Measurements from ENCODE around the gene GATAD2A.

The GATAD2A gene

DNA sequence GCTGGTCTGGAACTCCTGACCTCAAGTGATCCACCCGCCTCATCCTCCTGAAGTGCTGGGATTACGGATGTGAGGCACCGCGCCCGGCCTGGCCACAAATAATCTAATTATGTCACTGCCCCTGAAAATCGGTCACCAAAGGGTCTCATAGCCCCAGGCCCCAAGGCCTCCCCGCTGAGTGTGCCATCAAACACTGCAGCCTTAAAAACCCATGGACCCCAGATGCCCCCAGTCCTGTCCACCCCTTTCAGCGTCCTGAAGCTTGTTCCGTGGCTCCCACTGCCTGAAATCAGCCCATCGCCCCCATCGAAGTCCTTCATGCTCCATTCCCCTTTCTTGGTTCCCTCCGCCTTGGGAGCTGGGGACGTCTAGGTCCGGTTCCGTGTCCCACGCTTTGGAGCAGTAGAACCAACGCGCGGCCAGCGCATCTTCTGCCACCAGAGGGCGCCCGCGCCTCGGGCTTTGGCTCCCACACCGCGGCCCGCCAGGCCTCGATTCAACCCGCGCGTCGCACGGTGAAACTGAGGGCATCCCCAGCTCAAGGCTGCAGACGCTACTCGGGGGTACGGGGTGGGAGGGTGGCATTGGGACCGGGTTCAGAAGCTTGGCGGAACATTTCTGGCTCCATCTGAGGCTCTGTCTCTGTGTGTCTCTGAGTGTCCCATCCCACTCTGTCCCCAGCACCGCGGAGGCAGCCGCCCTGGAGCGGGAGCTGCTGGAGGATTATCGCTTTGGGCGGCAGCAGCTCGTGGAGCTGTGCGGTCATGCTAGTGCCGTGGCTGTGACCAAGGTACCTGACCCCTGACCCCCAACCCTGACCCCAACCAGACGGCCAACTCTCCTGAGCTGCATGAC lies 126.7 kb downstream of the GATAD2A start:
- peak; percentile 77 for DNase-seq (ENCODE audit: low read depth)

DNA sequence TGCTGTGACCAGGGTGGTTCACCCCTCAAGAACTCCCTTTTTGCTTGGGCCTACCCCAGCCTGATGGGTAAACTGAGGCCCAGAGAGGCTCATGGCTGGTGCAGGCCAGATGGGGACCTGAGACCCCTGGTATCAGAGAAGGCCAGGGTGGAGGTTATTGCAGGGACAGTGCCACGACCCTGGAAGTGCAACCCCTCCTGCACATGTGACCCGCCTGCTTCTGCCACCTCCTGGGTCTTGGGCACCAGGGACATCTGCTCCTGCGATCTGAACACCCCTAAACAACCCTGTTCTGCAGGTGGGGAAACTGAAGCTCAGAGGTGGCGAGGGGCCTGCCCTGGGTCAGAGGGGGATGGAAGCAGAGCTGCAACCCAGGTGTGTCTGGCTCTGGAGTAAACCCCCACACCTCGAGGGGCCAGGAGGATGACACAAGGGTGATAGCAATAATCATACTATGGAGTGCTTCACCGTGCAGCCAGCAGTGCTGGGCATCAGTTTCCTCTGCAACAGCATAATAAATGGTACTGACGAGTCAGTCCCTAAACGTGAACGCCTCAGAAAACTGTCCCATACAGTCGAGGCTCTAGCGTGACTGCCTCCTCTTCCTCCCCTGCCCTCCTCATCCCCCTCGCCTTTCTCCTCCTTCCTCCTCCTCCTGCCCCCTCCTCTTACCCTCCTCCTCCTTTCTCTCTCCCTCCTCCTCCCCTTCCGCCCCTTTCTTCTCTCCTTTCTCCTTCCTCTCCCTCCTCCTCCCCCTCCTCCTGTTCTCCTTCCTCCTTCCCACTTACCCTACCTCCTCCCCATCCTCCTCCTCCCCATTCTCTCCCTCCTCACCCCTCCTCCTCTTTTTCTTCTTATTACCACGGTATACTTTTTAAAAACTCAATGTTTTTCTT lies 127.6 kb downstream of the GATAD2A start:
- DNase-seq (ENCODE audit: low read depth): no peak

DNA sequence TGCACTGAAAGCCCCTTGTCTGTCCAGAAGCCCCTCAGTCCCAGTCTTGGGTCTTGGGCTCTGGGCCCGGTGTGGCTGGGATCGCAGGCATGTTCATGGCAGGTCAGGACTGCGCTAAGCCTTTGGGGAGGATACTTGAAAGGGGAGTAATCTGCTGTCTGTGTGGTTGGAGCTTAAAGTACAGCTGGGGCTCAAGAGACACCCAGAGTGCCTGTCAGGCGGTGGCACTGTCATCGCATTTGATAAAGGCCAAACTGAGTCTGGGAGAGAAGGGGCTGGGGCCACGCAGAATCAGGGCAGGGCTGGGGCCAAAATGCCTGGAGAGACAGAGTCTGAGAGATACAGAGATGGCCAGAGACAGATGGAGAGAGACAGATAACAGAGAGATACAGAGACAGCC lies 128.4 kb downstream of the GATAD2A start:
- DNase-seq (ENCODE audit: low read depth): no peak

DNA sequence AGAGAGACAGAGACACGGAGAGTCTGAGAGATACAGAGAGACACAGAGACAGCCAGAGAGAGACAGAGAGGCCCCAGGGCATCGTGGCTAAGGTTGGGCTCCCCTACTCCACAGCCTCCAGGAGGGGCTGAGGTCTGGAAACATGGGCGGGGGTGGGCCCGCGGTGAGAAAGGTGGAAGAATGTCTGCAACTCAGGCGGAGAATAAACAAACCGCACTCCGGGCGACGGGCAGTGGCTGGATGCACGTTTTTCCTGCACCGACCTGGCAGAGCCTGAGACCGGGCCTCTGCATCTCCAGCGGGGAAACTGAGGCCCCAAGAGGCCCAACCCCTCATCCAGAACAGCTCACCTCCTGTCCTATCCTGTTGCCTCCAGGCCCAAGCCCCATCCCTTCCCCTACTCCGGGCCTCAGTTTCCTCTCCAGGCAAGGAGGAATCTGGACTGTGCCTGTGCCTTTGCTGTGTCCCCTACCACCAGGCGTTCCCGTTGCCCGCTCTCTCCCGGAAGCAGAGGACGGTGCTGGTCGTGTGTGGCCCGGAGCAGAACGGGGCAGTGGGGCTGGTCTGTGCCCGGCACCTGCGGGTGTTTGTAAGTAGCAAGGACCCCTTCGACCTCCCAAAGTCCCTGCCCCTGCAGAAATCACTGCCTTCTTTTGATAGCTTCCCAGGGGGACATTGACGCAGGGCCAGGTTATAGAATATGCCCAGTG lies 129.2 kb downstream of the GATAD2A start:
- DNase-seq (ENCODE audit: low read depth): no peak

DNA sequence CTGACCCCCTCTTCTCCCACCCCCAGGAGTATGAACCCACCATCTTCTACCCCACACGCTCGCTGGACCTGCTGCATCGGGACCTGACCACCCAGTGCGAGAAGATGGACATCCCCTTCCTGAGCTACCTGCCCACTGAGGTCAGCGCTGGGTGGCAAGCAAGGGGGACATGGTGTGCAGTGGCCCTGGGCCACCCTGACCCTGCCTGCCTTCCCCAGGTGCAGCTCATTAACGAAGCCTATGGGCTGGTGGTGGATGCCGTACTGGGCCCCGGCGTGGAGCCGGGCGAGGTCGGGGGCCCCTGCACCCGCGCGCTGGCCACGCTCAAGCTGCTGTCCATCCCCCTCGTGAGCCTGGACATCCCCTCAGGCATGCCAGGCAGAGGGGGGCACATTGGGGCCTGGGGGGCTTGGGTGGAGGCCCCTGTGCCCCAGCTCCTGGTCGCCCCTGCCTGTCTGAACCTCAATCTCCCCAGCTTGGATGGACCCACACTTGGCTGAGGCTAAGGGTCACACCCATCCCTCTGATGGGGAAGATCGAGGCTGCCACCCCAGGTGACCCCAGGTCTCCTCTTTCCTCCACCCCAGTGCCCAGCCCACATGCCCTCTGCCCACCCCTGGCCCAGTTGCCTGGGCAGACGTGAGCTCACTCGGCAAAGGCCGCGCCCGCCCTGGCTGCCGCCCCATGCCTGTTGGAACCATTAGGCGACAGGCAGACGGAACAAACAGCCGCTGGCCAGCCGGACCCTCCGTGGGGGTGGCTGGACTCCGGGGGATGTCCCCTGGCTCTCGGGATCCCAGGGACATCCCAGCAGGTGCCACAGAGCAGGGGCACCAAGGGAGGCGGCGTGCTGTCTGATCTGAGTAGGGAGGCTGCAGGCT lies 130.1 kb downstream of the GATAD2A start:
- DNase-seq (ENCODE audit: low read depth): no peak

DNA sequence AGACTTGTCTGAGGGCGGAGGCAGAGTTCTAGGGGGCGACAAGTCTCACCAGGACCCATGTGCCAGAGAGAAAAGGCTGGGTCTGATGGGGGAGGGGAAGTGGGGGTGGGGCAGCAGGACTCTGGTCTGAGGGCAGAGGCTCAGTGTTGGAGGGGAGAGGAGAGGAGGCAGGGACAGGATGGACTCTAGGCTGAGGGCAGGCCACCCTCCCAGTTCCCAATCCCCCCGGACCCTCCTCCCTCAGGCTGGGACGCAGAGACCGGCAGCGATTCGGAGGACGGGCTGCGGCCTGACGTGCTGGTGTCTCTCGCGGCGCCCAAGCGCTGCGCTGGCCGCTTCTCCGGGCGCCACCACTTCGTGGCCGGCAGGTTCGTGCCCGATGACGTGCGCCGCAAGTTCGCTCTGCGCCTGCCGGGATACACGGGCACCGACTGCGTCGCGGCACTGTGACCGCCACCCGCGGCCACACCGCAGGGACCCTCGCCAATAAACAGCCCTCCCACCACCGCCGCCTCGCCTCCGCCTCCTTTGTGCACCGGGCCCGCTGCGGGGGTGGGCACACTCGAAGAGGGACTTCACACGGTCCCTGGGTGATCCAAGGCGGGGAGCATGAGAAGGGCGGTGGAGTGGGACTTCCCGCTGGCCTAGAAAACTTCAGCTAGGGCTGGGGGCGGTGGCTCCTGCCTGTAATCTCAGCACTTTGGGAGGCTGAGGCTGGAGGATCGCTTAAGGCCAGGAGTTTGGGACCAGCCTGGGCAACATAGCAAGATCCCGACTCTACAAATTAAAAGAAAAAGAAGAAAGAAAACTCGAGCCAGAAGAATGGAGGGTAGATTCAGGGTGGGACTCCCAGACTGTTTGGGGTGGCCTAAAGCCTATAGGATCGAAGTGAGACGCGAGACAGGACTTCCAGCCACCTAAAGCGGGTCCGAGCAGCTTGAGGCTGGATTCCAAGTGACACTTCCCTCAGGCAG lies 131.9 kb downstream of the GATAD2A start:
- DNase-seq (ENCODE audit: low read depth): no peak

DNA sequence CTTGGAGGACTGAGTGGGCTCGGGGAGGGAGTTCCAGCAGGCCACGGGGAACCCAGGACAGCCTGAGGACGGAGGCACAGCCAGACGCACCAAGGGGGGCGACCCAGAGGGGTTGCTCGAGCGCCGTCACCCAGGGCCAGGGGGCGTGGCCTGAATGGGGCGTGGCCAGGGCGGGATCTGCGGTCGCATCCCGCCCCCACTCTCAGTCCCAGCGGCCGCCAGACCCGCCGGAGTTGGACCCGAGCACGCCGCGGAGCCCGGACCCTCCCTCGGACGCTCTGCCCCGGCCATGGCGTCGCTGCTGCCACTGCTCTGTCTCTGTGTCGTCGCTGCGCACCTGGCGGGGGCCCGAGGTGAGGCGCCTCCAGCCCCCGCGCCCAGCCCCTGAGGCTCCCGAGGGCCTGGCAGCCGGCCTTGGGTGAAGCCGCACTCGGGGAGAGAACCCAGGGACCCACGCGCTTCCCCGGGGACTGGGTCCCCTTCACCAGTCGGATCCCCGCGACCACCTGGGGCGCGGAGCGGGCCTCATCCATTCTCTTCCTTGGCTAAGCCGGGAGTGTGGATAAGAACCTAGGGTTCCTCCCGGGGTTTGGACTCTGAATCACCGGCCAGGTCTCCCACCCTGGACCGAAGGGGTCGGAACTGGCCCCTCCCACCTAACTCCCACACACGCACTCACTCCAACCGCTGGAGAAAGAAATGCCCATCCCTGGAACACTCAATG lies 132.7 kb downstream of the GATAD2A start, which contains the start of gene CILP2:
Gene CILP2 (plus strand): TSS at position 205 of the 724 bp plus-strand sequence. CDS start 85 bp downstream, at position 290.
- no peak for DNase-seq (ENCODE audit: low read depth)

DNA sequence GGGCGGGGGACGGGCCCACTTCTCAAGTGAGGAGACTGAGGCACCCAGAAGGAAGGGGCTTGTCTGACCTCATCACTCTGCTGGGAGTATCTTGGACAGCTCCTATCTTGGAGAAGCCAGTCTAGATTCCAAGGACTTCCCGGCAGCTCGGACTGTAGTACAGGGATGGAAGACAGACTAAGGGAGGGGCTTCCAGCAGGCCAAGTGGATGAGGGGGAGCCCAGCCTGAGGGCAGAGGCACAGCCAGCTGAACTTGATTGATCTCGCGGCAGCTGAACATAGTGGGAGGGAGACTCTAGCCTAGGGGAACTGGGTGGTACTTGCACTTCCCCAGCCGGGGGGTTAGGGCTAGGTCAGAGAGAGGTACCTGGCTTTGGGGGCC lies 133.3 kb downstream of the GATAD2A start:
- no peak for DNase-seq (ENCODE audit: low read depth)

DNA sequence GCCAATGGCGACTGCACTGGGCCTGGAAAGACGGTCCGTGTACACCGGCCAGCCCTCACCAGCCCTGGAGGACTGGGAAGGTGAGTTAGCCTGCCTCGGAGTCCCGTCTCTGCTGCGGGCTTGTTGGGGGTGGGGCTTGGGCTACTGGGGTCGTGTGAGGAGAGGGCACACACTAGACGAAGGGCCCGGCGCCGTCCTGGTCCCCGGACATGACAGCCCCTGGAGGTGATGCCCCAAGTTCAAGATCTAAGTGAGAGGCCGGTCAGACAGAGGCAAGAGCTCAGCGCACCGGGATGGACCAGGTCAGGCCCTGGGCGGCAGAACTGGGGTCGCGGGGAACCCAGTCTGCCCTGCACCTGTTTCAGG lies 134.2 kb downstream of the GATAD2A start:
- DNase-seq (ENCODE audit: low read depth): no peak

DNA sequence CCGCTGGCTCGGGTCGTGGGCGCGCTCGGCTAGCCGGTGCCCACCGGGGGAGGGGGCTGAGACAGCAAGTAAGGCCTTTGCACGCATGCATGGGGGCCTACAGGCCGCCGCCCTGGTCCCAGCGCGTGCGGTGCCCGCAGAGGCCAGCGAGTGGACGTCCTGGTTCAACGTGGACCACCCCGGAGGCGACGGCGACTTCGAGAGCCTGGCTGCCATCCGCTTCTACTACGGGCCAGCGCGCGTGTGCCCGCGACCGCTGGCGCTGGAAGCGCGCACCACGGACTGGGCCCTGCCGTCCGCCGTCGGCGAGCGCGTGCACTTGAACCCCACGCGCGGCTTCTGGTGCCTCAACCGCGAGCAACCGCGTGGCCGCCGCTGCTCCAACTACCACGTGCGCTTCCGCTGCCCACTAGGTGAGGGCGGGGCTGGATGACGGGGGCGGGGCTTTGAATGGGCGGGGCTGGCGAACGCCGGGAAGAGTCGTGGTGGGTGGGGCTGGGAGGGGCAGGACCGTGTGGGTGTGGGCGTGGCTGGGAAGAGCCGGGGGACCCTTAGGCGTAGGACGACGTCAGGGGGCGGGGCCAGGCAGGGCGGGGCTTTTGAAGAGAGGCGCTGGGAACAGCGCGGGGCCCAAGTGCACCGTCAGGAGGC lies 134.7 kb downstream of the GATAD2A start:
- DNase-seq (ENCODE audit: low read depth): peak; percentile 57

DNA sequence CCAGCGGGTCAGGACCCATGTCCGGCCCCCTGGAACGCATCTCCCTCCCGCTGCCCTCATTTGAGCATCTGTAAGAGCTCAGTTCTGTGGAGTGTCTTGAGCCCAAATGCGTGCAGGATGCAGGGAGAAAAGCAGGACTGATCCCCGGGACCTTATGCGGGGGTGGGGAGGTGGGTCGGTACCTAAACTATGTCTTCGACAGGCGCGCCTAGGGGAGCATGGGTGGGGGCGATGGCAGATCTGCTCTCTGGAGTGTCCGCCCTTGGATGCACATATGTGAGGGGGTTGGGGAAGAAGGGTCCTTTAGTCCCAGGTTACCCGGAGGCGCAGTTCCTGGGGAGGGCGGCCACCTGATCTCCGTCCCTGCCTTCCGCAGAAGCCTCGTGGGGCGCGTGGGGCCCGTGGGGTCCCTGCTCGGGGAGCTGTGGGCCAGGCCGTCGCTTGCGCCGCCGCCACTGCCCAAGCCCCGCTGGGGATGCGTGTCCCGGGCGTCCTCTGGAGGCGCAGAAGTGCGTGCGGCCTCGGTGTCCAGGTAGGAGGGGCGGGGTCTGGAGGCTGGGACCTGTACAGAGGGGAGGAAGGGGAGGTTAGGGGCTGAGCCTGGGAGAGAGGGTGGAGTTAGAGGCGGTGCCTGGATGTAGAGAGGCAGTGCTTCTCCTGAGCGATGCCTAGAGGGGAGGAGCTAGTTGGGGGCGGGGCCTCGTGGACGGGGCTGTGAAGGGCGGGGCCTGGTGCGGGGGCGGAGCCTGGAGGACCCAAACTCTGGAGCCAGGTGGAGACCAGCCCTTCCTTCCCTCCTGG lies 135.4 kb downstream of the GATAD2A start:
- DNase-seq (ENCODE audit: low read depth): peak; percentile 72

DNA sequence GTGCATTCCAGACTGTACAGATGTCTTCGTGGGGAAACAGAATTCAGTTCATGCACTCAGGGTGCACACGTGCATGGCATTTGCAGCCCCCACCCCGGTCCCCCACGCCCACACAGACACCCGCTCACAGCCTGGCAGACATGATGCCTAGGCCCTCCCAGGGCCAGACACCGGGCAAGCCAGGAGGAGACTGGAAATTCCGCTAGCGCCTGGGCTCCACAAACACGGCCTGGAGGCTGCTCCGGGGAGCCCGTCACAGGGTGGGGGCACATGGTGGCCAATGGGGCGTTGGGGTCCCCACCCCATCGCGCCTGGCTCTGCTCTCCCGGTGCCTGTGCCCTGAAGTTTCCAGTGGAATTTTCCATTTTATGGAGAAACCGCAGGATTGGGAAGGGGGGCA lies 136.1 kb downstream of the GATAD2A start:
- DNase-seq (ENCODE audit: low read depth): no peak

DNA sequence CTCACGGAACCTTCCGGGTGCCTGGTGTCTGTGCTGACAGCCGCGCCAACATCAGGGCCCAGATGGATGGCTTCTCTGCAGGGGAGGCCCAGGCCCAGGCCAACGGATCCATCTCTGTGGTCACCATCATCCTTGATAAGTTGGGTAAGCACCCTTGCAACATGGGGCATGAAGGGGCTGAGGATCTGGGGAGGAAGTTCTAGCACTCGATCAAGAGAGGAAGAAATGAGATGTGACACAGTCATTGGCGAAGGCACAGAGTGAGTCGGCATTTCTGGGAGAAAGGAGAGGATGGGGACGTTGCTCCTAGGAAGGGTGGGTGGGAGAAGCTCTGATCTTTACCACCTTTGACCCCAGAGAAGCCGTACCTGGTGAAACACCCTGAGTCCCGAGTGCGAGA lies 137.0 kb downstream of the GATAD2A start:
- DNase-seq (ENCODE audit: low read depth): no peak

DNA sequence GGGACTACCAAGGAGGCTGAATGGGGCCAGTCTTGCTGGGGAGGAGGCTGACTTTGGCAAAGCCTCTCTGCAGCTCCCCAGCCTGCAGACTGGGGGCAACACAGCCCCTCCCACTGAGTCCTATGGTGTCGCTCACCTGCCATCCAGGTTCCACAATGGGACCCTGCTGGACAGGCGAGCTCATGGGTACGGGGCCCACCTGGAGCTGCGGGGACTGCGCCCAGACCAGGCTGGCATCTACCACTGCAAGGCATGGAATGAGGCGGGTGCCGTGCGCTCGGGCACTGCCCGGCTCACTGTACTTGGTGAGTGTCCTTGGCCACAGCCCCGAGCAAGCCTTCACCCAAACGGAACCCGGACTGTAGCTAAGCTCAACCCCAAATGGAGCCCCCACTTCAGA lies 137.6 kb downstream of the GATAD2A start:
- DNase-seq (ENCODE audit: low read depth): no peak

DNA sequence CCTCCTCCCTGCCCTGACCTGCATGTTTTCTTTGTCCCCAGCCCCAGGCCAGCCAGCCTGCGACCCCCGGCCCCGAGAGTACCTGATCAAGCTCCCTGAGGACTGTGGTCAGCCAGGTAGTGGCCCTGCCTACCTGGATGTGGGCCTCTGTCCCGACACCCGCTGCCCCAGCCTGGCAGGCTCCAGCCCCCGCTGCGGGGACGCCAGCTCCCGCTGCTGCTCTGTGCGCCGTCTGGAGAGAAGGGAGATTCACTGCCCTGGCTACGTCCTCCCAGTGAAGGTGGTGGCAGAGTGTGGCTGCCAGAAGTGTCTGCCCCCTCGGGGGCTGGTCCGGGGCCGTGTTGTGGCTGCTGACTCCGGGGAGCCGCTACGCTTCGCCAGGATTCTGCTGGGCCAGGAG lies 138.2 kb downstream of the GATAD2A start:
- DNase-seq (ENCODE audit: low read depth): no peak

DNA sequence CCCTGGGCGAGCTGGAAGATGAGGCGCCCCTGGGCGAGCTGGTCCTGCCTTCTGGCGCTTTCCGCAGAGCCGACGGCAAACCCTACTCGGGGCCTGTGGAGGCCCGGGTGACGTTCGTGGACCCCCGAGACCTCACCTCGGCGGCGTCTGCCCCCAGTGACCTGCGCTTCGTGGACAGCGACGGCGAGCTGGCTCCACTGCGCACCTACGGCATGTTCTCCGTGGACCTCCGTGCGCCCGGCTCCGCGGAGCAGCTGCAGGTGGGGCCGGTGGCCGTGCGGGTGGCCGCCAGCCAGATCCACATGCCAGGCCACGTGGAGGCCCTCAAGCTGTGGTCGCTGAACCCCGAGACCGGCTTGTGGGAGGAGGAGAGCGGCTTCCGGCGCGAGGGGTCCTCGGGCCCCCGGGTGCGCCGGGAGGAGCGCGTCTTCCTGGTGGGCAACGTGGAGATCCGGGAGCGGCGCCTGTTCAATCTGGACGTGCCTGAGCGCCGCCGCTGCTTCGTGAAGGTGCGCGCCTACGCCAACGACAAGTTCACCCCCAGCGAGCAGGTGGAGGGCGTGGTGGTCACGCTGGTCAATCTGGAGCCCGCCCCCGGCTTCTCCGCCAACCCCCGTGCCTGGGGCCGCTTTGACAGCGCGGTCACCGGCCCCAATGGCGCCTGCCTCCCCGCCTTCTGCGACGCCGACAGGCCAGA lies 138.9 kb downstream of the GATAD2A start:
- DNase-seq (ENCODE audit: low read depth): no peak

DNA sequence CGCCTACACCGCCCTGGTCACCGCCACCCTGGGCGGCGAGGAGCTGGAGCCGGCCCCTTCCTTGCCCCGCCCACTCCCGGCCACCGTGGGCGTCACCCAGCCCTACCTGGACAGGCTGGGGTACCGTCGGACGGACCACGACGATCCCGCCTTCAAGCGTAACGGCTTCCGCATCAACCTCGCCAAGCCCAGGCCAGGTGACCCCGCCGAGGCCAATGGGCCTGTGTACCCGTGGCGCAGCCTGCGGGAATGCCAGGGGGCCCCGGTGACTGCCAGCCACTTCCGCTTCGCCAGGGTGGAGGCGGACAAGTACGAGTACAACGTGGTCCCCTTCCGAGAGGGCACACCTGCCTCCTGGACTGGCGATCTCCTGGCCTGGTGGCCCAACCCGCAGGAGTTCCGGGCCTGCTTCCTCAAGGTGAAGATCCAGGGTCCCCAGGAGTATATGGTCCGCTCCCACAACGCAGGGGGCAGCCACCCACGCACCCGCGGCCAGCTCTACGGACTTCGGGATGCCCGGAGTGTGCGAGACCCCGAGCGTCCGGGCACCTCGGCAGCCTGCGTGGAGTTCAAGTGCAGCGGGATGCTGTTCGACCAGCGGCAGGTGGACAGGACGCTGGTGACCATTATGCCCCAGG lies 139.6 kb downstream of the GATAD2A start:
- DNase-seq (ENCODE audit: low read depth): no peak
